Measurements from ENCODE around the gene PSG2.
"Not testable (repeated sequence)": the region's sequence is repeated elsewhere in the genome, so short reads cannot be mapped to it uniquely, and the experiment has no call there.

The PSG2 gene

DNA sequence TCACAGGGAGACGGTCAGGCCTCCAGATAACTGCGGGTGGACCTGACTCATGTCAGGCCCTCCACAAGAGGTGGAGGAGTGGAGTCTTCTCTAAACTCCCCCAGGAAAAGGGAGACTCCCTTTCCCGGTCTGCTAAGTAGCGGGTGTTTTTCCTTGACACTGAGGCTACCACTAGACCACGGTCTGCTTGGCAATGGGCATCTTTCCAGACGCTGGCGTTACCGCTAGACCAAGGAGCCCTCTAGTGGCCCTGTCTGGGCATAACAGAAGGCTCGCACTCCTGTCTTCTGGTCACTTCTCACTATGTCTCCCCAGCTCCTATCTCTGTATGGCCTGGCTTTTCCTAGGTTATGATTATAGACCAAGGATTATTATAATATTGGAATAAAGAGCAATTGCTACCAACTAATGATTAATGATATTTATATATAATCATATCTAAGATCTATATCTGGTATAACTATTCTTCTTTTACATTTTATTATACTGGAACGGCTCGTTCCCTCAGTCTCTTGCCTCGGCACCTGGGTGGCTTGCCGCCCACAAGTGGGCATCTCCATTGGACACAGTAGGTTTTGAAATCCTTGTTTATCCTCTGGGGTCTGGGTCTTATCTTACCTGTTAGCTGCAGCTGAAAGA lies 5.3 kb upstream of the PSG2 start:
- H3K79me2 ChIP-seq (ENCODE audit: control insufficient read depth, low read length); H3K36me3 ChIP-seq (ENCODE audit: control insufficient read depth, low read length); H3K9me2 ChIP-seq (replicated peaks; ENCODE audit: control insufficient read depth, low read length); H3K9me3 ChIP-seq (ENCODE audit: control insufficient read depth, insufficient read depth, low read length); H3K27me3 ChIP-seq (ENCODE audit: control insufficient read depth, low read length); H3K4me1 ChIP-seq (ENCODE audit: control insufficient read depth, low read length); H3K27ac ChIP-seq (ENCODE audit: low read depth, low read length); H4K20me1 ChIP-seq (ENCODE audit: control insufficient read depth, insufficient read depth, low read depth, low read length); H3K4me3 ChIP-seq (ENCODE audit: low read length); H3F3A ChIP-seq (ENCODE audit: control insufficient read depth, insufficient read depth); H3K4me2 ChIP-seq (ENCODE audit: low read length): not testable (repeated sequence)
- TF ChIP-seq, protein P1, sequence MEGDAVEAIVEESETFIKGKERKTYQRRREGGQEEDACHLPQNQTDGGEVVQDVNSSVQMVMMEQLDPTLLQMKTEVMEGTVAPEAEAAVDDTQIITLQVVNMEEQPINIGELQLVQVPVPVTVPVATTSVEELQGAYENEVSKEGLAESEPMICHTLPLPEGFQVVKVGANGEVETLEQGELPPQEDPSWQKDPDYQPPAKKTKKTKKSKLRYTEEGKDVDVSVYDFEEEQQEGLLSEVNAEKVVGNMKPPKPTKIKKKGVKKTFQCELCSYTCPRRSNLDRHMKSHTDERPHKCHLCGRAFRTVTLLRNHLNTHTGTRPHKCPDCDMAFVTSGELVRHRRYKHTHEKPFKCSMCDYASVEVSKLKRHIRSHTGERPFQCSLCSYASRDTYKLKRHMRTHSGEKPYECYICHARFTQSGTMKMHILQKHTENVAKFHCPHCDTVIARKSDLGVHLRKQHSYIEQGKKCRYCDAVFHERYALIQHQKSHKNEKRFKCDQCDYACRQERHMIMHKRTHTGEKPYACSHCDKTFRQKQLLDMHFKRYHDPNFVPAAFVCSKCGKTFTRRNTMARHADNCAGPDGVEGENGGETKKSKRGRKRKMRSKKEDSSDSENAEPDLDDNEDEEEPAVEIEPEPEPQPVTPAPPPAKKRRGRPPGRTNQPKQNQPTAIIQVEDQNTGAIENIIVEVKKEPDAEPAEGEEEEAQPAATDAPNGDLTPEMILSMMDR (IDR thresholded peaks at IDR 0.05; ENCODE audit: low read depth, low read length, poor library complexity, severe bottlenecking): peak; percentile 35

DNA sequence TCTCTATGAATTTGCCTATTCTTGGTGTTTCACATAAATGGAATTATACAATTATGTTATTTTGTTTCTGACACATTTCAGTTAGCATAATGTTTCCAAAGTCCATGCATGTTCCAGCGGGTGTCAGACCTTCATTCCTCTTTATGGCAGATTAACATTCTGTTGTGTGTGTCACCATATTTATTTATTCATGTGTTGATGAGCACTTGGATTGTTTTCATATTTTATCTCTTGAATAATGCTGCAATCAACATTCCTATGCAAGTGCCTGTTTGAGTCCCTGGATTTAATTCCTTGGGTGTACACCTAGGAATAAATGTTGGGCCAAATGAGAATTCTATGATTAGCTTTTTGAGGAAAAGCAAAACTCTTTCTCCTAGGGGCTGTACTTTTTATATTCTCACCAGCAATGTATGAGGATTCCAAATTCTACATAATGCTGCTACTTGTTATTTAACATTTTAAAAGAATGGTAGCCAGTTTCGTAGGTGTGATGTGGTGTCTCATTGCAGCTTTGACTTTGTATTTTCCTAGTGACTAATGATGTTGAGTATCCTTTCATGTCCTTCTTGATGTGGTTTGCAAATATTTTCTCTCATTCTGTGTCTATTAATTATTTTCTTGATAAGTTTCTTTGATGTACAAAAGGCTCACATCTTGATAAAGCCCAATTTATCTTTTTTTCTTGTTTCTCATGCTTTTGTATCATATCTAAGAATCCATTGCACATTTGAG lies 3.5 kb upstream of the PSG2 start:
- H3K9me2 ChIP-seq (replicated peaks; ENCODE audit: control insufficient read depth, low read length); H3K4me2 ChIP-seq (ENCODE audit: low read length); H3F3A ChIP-seq (ENCODE audit: control insufficient read depth, insufficient read depth): not testable (repeated sequence)

DNA sequence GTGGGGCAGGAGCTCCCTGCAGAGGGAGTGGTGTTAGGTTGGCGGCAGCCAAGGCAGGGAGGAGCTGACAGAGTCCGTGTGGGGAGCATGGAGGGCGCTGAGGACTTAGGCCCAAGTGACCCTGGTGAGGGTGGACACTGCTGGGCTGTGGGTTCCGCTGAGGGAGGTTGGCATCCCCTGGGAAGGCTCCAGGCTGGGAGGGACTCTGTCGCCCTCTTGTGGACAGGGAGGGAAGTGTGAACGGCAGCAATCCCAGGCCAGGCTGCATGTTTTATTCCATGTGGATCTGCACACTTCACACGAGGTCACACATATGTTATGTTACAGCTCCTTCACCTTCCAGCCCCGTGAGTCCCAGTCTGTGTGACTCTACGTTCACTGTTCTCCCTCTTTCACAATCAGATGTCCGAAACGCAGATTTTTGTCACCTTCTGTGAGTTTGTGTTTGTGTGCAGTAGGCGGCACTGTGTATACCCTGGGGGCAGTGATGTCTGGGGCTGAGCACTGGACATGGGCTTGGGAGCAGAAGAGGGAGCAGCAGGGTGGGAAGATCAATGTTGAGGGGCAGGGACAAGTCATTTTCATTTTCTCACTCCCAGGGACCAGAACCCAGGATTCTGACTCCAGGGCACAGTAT lies 1.8 kb upstream of the PSG2 start:
- not testable (repeated sequence) for H3K27me3 ChIP-seq (ENCODE audit: control insufficient read depth, low read length); H3K79me2 ChIP-seq (ENCODE audit: control insufficient read depth, low read length); H3K4me3 ChIP-seq (ENCODE audit: low read length); H3F3A ChIP-seq (ENCODE audit: control insufficient read depth, insufficient read depth); H3K36me3 ChIP-seq (ENCODE audit: control insufficient read depth, low read length); H3K4me1 ChIP-seq (ENCODE audit: control insufficient read depth, low read length); H3K27ac ChIP-seq (ENCODE audit: low read depth, low read length); H3K4me2 ChIP-seq (ENCODE audit: low read length); H4K20me1 ChIP-seq (ENCODE audit: control insufficient read depth, insufficient read depth, low read depth, low read length); H3K9me3 ChIP-seq (ENCODE audit: control insufficient read depth, insufficient read depth, low read length); H3K9me2 ChIP-seq (replicated peaks; ENCODE audit: control insufficient read depth, low read length)
- TF ChIP-seq, protein P1 (IDR thresholded peaks at IDR 0.05; ENCODE audit: low read depth, low read length, poor library complexity, severe bottlenecking): peak; percentile 45

More for the DNA sequence above, 3.5 kb upstream of the PSG2 start:
- H3K79me2 ChIP-seq (ENCODE audit: control insufficient read depth, low read length); H3K4me1 ChIP-seq (ENCODE audit: control insufficient read depth, low read length); H3K9me3 ChIP-seq (ENCODE audit: control insufficient read depth, insufficient read depth, low read length); H4K20me1 ChIP-seq (ENCODE audit: control insufficient read depth, insufficient read depth, low read depth, low read length); H3K27me3 ChIP-seq (ENCODE audit: control insufficient read depth, low read length); H3K27ac ChIP-seq (ENCODE audit: low read depth, low read length); H3K4me3 ChIP-seq (ENCODE audit: low read length); H3K36me3 ChIP-seq (ENCODE audit: control insufficient read depth, low read length): not testable (repeated sequence)

DNA sequence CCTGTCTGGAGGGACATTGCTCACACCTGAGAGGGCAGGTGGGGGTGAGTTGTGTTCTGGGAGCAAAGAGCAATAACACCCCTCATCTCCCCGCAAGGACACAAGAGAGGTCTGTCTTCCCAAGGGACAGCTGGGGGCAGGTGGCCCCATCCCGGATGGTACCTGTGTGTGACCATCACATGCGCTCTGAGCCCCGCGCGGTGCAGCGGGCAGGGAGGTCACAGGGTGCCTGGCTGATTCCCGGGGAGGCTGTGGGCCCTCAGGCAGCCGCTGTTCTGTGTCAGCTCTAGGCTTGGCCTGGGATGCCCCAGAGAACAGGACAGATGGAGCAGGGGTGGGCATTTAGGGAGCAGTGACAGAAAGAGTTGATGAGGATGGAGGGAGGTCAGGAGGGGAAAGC lies 1.2 kb upstream of the PSG2 start:
- H3K36me3 ChIP-seq (ENCODE audit: control insufficient read depth, low read length); H3K4me2 ChIP-seq (ENCODE audit: low read length); H3F3A ChIP-seq (ENCODE audit: control insufficient read depth, insufficient read depth); H3K9me2 ChIP-seq (replicated peaks; ENCODE audit: control insufficient read depth, low read length); H4K20me1 ChIP-seq (ENCODE audit: control insufficient read depth, insufficient read depth, low read depth, low read length); H3K9me3 ChIP-seq (ENCODE audit: control insufficient read depth, insufficient read depth, low read length); H3K4me3 ChIP-seq (ENCODE audit: low read length); H3K79me2 ChIP-seq (ENCODE audit: control insufficient read depth, low read length); H3K27ac ChIP-seq (ENCODE audit: low read depth, low read length); H3K27me3 ChIP-seq (ENCODE audit: control insufficient read depth, low read length); H3K4me1 ChIP-seq (ENCODE audit: control insufficient read depth, low read length): not testable (repeated sequence)
